OCI-LY7 (cell line): Measurements from ENCODE around the gene DPYSL4.

Source experiments
- EZH2phosphoT487 ChIP-seq: fragments of 200-600 bp; sonication (generic); IDR thresholded peaks from 2 replicates; pipeline ENCODE4 v1.6.1; 2018; ENCODE audit warnings: low read depth, borderline replicate concordance, mild to moderate bottlenecking, mixed run types, antibody characterized with exemption, low read length, moderate library complexity, mixed read lengths
- TF ChIP-seq, protein P1 (sequence below): fragments of 200-600 bp; sonication (generic); conservative IDR thresholded peaks from 2 replicates; pipeline ENCODE4 v1.5.1; 2014; ENCODE audit warnings: mild to moderate bottlenecking, antibody characterized with exemption, low read length, moderate library complexity, mixed read lengths

- TF ChIP-seq, protein P1, sequence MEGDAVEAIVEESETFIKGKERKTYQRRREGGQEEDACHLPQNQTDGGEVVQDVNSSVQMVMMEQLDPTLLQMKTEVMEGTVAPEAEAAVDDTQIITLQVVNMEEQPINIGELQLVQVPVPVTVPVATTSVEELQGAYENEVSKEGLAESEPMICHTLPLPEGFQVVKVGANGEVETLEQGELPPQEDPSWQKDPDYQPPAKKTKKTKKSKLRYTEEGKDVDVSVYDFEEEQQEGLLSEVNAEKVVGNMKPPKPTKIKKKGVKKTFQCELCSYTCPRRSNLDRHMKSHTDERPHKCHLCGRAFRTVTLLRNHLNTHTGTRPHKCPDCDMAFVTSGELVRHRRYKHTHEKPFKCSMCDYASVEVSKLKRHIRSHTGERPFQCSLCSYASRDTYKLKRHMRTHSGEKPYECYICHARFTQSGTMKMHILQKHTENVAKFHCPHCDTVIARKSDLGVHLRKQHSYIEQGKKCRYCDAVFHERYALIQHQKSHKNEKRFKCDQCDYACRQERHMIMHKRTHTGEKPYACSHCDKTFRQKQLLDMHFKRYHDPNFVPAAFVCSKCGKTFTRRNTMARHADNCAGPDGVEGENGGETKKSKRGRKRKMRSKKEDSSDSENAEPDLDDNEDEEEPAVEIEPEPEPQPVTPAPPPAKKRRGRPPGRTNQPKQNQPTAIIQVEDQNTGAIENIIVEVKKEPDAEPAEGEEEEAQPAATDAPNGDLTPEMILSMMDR: no peak
- no peak for TF ChIP-seq EZH2phosphoT487
Measured at GRCh38 chr10:132164761-132165278, 21.9 kb upstream of the DPYSL4 start.
